Measurements from ENCODE around the gene EMD.

DNA sequence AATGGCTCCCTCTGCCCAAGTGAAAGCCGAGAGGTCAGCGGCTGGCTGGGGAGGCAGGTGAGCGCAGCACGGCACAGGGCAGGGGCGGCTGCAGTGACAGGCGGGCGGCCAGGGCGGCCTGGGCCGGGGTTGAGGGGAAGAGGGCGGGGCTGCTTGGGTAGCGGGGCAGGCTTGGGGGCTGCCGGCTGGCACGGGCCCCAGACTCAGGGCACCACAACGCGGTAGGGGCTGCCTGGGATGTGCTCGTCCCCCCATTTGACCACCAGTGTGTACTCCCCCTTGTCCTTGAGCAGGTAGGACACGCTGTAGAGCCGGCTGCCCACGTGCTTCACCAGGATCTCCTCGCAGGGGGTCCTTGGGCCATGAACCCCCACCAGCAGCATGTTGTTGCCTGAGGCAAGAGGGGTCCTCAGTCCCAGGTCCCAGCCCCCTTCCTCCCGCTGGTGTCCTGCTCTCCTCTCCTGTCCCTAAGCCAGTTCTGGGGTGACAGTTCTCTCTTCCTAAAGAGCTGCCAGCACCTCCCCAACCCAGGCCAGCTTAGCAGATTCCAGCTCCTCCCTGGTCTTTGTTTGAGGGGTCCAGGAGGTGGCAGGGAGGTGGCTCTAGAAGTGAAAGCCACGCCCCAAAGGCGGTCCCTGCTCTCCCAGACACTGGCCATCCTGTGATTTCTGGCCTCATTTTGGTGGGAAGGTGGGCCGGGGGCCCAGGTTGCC, 30.3 kb upstream of the EMD start:
- no peak for TF ChIP-seq CTCF (conservative IDR thresholded peaks at IDR 0.05 in 1 of 2, IDR thresholded peaks at IDR 0.05 in 1 of 2; ENCODE audit: low read depth in 1 of 2, low read length in 2 of 2)
- no peak for TF ChIP-seq EZH2 (IDR thresholded peaks at IDR 0.05; ENCODE audit: low read length, missing control alignments)

All from fibroblast of lung (primary cell).